ENCODE measurements around the gene FKBP9.
A peak's percentile ranks its signal among the peaks of the same experiment; 100 is the strongest.
"Not testable (repeated sequence)": the region's sequence is repeated elsewhere in the genome, so short reads cannot be mapped to it uniquely, and the experiment has no call there.

Gene FKBP9
- 17.0 to 38.4 (median 27.6) reads per million in 17 experiments for total RNA-seq

DNA sequence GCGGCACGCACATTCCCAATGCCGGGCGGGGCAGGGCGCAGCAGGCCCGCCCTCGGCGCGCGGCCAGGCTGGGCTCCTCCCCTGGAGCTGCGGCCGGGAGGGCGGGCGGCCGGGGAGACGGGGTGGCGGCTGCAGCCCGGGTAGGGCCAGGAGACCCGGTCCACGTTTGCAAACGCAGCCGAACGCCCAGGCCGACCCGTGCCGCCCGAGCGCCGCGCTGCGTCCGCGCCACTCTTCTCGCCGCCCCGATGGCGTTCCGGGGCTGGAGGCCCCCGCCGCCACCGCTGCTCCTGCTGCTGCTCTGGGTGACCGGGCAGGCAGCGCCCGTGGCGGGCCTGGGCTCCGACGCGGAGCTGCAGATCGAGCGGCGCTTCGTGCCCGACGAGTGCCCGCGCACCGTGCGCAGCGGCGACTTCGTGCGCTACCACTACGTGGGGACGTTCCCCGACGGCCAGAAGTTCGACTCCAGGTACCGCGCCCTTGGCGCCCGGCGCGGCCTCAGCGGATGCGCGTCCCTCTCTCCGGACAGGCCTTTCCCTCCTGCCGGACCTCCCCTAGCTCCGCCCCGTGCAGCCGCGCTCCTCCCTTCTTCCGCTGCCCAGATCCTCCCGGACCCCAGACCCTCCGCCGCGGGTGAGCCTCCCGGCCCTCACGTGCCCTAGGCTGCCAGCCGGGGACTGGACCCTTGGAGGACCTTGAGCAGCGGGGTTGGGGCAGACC, at the start of gene FKBP9:
Gene FKBP9 (plus strand): TSS at position 115 of the 720 bp plus-strand sequence. CDS start 134 bp downstream, at position 249.
- peak; percentile 78 to 91 (median 86) for DNase-seq

DNA sequence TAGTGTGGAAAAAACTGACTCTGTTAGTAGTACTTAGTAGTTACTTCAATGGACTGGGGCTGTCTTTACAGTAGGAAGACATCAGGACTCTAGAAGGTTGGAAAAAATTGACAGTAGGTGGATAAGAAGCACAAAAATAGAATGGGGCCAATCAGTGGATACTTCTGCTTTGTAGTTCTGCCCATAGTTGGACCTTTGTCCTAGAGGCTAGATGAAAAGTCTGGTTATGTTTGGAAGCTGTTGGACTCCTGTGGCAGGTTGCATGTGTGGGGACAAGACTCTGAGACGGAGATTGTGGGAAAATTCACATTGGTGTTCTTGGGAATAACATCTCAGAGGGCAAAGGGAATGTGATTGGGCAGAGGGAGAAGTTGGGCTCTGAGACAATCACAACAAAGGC, 47.0 kb upstream of the FKBP9 start:
- peak in 1 of 4 experiments; percentile 20 for DNase-seq

DNA sequence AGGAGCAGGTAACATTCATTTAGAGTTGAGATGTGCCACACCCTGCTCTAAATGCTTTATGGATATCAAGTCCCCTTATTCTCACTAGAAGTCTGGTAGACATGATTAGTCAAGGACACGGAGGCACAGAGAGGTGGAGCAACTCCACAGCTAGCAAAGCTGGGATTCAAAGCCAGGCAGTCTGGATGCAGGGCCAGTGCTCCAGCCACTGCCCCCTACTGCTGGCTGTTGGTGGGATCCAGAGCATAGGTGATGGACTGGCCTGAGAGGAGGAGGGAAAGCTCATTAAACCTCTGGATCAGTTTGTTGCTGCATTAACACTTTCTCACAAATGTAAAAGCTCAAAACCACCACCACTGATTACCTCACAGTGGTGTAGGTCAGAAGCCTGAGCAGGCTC, 43.1 kb upstream of the FKBP9 start:
- peak in 1 of 4 experiments; percentile 16 for DNase-seq

DNA sequence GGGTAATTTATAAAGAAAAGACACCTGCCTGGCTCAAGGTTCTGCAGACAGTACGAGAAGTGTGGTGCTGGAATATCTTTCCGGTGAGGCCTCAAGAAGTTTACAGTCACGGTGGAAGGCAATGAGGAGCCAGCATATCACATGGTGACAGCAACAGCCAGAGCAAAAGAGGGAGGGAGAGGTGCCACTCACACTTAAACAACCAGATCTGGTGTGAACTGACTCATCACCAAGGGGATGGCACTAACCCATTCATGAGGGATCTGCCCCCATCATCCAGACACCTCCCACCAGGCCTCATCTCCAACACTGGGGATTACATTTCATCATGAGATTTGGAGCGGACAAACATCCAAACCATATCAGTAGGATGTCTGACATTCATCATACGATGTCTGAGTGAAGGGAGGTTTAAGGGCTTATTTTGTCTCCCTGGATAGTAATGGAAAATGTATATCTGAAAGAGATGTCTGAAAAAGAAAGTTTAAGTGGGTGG, 42.2 kb upstream of the FKBP9 start:
- DNase-seq, result no peak

- no peak for DNase-seq
These were observed 41.2 kb upstream of the FKBP9 start for GRCh38 chr7:32916006-32916405.

DNA sequence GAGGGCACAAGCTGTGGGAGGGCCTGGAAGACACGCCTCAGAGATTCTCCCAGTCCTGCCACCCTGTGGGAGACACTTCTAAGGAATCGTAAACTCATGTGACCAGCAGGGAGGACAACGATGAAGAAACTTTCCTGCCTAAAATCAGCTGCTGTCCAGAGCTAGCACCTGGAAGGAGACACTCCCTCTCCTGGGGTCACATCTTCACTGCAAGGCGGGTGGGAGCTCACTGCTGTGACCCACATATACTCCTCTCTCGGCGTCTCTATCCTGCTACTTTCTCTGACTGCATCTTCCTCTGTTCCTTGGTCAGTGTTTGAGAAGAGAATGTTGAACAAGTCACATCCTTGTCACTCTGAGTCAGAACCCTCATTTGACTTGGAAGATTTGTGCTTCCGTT, 40.2 kb upstream of the FKBP9 start:
- DNase-seq, result not testable (repeated sequence)

DNA sequence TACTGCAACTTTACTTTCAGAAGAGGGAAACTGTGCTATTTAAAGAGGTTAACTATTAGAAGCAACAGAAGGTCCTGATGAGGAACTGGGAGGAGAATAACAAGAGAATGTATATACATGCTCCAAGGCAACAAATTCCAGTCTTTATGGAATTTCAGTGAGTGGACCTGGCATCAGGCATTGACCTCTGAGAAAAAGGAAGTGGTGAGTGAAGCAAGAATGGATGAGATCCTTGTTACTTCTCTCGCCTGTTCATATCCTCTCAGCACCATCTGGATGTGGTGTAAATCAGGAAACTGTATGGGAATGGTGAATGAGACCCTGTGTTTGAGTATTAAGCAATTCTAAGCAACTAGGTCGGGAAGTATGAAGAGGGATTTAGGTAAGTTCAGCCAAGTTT, 35.3 kb upstream of the FKBP9 start:
- peak; percentile 34 to 68 (median 53) for DNase-seq

- no peak for DNase-seq
These were observed 28.4 kb upstream of the FKBP9 start for GRCh38 chr7:32928785-32929298.

DNA sequence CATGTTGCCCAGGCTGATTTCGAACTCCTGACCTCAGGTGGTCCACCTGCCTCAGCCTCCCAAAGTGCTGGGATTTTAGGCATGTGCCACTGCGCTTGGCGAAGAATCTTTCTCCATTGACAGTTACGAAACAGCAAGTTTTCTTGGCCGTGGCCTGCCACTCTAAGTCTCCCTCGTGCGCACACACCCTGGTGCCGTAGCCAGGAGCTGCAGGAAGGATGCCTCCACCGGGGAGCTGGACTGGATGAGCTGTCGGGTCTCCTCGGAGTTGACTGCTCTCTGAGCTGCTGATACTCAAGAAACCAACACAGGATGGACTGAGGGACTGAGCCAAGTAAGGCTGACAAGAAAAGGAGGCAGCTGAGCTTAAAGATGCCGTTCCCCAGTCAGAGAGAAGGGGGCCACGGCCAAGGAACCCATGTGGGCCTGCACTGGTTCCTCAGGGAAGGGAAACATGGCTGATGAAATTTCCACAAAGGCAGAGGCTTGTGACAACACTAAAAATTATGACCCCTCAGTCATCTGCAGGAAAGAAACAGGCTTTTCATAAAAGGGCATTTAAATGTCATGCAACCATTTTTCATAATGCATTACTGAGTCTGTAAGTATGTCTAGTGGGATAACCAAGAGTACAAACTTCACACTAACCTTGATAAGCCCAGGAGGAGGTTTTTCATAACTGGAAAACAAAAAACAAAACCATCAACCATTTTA, 27.7 kb upstream of the FKBP9 start:
- DNase-seq, result no peak

- no peak for DNase-seq
These were observed 26.9 kb upstream of the FKBP9 start for GRCh38 chr7:32930378-32930777.

GRCh38 chr7:32935558-32935957, 21.7 kb upstream of the FKBP9 start:
- no peak for DNase-seq

DNA sequence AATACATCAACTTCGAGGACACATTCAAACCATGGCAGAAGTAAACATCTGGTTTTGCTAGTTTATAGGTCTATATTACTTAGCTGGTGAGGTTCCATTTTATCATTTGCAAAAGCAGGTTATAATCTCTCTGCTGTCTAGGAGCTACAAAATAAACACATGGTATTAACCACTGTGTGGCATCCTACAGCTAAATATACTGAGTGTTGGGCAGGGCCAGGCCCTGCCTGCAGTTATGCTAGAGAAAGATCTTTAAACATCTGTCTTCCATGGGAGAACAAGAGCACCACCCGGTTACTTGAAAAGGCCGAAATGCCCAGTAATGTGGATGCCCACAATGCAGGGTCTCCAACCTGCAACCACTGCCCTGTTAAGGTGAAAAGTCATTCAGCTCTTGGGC, 20.6 kb upstream of the FKBP9 start:
- no peak for DNase-seq

- DNase-seq, result peak; percentile 38 to 58 (median 42)
These were observed 19.7 kb upstream of the FKBP9 start for GRCh38 chr7:32937344-32938174.

DNA sequence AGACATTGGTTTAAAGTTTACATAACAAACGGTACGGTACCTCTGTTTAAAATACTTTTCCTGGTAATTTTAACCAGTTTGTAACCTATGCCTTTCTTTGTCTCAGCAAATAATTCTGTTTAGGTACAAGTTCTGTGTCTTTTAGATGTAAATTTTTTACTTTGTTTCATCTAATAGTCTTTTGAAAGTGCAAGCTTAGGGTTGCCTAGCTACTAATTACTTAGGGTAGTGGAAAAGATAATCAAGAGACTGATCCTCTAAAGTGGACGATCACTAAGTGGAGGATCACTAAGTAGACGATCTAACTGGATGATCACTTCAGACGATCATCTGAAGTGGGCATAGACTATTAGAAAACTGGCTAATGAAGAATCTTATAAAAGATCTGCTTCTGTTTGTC, 16.1 kb upstream of the FKBP9 start:
- no peak for DNase-seq

DNA sequence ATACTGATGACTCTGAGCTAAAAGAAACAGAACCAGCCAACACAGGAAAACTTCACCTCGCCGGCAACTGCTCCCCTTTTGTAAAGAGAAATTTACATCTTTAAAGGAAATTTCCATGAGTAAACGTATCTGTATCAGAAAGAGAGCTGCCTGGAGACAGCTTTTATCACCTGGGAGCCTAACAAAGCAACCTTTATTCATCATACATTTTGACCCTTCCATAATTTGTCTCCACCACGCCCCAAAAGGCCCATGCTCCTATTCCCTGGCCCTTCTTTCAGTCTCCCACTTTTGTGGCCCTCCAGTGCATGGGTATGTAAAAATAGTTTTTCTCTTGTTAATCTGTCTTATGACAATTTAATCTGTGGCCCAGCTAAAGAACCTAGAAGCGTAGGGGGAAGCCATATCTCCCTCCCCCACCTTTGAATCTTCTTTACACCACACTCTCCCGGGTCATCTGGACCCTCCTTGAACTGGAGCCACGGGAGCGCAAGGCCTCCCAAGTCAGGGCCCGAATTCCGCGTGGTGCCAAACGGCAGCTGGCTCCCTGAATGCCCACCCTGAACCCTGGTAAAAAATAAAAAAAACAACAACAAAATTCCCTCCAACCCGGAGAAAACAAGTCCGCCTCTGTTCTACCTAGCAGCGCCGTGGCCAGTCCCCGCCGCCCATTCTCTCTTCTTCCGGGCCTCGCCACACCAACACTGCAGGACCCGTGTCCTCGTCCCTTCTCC, 15.4 kb upstream of the FKBP9 start:
- peak in 1 of 4 experiments; percentile 22 for DNase-seq

- DNase-seq, result peak; percentile 88 to 96 (median 92)
These were observed 14.6 kb upstream of the FKBP9 start for GRCh38 chr7:32942415-32943251.

DNA sequence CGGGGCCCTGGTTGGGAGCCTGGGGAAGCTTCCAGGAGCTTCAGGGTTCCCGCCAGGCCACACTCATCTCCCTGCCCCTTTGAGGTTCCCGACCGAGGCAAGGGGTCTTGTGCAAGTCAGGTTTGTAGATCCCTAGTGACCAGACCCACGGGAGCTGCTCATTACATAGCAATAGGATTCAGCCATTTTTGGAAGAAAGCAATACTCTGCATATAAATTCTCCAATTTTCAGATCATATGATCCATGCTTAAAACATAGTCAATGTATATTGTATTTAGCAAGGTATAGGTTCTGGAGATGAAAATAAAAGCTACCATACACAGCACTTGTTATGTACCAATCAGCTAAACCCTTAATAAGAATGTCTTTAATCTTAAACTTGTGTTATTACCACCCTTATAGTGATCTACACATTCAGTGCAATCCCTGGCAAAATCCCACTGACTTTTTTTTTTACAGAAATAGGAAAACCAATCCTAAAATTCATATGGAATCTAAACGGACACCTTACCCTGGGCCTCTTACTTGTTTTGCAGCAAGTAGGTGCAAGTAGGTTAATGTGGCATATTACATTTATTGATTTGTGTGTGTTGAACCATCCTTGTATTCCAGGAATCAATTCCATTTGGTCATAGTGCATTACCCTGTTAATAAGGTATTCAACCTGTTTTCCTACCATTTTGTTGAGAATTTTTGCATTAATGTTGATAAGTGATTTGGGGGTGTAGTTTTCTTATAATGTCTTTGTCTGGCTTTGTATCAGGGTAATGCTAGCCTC, 13.8 kb upstream of the FKBP9 start:
- DNase-seq, result no peak

- DNase-seq, result no peak
These were observed 9.7 kb upstream of the FKBP9 start for GRCh38 chr7:32947420-32947983.

DNA sequence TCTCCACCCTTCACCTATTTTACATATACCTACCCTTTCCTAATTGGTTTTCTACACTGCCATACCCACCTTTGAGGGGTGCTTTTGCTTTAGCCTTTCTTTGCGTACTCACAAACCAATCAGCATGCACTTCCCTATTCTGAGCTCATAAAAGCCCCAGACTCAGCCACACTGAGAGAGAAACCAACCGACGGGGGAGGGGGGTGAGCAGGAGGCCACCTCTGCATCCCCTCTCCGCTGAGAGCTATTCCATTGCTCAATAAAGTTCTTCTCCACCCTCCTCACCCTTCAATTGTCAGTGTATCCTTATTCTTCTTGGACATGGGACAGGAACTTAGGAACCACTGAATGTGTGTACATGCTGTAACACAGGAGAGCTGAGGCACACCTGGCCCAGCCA, 9.0 kb upstream of the FKBP9 start:
- DNase-seq, result no peak

DNA sequence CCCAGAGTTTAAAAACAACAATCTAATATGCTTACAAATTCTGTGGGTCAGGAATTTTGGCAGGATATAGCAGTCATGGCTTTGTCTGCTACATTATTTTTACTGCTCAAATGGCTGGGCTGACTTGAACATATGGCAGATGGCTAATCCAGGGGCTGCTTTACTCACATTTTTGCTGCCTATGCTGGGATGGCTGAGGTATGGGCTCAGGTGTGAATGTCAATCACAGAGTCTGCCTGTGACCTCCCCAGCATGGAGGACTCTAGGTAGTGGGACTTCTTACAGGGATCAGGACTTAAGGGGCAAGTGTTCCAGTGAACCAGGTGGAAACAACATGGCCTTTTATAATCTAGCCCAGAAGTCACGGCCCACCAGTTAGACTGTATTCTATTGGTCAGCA, 4.4 kb upstream of the FKBP9 start:
- no peak for DNase-seq

Measured in suppressor macrophage (primary cell).